Stimulated activated CD8-positive, alpha-beta memory T cell treated with anti-CD3 and anti-CD28 coated beads, Interleukin-2, amount 100 ng/mL, for 1 hour (primary cell): ENCODE results near the gene BLOC1S5.

Source experiments
- DNase-seq, 2 donors: peaks; one replicate each; pipeline ENCODE4 v3.0.0-alpha.2; 2020; ENCODE audit warnings: low read depth in 2 of 2

The BLOC1S5 gene, protein sequence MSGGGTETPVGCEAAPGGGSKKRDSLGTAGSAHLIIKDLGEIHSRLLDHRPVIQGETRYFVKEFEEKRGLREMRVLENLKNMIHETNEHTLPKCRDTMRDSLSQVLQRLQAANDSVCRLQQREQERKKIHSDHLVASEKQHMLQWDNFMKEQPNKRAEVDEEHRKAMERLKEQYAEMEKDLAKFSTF

DNA sequence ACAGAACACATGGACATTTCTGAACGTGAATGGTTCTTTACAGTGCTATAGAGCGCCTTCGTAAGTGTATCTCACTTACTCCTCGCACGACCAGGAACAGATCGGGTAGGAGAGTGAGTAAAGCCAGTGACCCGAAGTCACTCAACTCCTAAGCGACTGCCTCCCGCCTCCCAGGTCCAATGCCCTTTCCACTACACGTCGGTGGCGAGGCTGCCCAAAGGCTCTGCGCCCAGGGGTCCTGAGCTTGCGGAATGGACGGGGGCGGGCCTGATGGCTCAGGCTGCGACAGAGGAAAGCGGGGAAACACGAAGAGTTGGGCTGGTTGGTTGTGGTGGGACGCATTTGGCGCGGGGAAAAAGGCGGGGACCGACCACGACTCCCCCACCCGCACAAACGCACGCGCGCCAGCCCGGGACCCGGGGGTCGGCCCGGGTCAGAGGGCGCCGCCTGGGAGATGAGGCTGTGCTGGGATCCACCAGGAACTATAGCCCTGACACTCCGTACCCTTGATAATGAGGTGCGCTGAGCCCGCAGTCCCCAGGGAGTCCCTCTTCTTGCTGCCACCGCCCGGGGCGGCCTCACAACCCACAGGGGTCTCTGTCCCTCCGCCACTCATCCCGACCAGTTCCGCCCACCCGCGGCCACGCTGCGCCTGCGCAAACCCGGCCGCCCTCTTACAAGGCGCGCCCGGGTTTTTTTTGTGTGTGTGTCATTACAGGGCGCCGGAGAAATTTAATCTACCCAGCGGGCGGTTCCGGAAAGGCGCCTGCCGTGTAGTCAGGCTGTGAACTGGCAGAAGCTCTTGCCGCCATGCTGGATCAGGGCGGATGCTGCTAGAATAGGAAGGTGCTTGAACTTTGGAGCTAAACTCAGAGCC lies at the start of gene BLOC1S5:
Gene BLOC1S5 (minus strand): TSS at position 629 of the 877 bp plus-strand sequence. CDS start 13 bp downstream, at position 616.
- peak; percentile 90 to 95 for DNase-seq

DNA sequence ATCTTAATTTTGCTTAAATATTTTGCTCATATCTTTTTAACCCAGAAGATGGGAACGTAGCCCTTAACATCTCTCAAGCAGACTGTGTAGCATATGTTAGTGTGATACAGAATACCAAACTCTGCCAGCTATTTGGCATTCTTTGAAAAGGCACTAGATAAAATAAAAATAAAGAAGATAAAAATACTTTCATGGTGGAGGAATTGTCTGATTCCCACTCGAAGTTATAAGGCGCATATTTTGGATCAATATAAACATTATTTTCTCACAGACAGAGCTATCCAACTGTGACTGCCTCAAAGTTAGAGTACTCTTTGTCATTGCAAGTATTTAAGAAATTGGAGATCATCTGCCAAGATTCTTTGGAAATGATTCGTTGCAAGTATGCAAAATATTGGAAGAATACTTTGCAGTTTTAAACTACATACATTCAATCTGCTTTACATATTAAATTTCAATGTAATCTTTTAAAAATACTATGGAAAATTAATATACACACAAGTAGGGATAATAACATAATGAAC lies 49.0 kb upstream of the BLOC1S5 start:
- no peak for DNase-seq

GRCh38 chr6:8110725-8111124 lies 46.5 kb upstream of the BLOC1S5 start:
- DNase-seq, result no peak

DNA sequence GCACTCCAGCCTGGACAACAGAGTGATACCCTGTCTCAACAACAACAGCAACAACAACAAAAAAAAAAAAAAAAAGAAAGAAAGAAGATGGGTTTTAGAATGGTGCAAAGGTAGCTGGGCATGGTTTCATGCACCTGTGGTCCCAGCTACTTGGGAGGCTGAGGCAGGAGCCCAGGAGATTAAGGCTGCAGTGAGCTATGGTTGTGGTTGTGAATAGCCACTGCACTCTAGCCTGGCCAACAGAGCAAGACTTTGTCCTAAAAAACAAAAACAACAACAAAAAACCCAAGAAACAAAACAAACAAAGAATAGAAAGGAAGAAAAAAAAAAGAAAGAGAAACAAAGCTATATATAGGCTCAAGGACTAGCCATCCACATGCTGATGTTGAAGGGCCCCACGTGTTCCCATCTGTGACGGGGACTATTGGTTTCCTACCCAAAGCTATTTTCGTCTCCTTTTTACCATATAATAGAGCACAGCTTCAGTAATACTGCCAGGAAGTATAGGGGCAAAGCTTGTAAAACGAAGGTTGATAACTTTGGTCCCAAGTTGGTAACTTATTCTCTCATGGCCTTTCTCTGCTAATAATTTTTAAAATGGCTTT lies 46.0 kb upstream of the BLOC1S5 start:
- no peak for DNase-seq

GRCh38 chr6:8108759-8109539 lies 44.8 kb upstream of the BLOC1S5 start:
- DNase-seq, result no peak

GRCh38 chr6:8108031-8108660 lies 44.0 kb upstream of the BLOC1S5 start:
- no peak for DNase-seq

DNA sequence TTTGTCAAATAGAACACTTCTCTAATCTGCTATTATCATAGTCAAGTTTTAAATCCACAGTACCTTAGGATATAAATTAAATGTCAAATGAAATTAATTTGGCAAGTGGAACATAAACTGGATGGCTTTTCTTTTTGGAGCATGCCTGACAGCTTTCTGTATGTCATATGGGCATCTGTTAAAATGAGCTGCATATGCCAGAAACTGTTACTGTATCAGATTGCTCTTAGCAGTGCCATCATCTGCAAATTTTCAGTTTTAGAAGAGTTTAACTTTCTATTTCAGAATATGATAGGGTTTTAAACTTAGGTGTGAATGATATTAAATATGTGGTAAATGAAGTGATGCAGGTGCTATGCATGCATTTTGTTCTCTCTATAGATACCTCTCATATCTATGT lies 41.6 kb upstream of the BLOC1S5 start:
- no peak for DNase-seq

- DNase-seq, result no peak
Measured at GRCh38 chr6:8103726-8104125, 39.5 kb upstream of the BLOC1S5 start.

GRCh38 chr6:8102122-8102958 lies 38.2 kb upstream of the BLOC1S5 start, which contains the start of gene EEF1E1:
EEF1E1 (minus strand) TSS chr6:8102548; CDS start chr6:8102521, 27 bp downstream.
- peak; percentile 96 to 97 for DNase-seq

DNA sequence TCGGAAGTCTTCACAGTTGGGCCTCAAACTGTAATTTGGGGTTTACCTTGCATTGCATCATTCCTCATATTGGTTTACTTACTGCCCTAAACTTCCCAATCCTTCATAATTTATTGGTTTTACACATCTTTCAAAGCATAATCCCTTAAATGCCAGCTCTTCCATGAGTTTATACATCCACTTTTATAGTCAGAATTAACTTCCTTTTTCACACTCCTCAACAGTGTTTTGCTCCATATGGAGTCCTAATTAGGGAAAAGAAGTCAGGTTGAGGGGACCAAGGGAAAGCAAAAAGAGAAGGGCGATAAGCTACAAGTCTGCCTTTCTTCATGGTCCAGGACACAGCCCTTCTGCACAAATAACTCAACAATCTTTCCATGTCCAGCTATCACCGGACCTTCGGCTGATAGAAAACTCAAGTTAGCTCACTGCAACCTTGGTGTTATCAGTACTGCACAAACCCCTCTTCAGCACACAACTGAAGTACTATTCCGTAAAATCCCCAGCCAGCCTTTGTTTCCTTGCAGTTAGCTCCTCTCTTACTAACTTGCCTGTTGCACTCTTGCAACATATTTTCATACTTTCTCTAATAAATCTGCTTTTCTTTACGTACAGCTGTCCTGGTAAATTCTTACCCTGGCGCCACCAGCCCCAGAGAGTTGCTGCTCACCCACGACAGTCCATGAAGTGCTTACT lies 36.1 kb upstream of the BLOC1S5 start:
- no peak for DNase-seq

DNA sequence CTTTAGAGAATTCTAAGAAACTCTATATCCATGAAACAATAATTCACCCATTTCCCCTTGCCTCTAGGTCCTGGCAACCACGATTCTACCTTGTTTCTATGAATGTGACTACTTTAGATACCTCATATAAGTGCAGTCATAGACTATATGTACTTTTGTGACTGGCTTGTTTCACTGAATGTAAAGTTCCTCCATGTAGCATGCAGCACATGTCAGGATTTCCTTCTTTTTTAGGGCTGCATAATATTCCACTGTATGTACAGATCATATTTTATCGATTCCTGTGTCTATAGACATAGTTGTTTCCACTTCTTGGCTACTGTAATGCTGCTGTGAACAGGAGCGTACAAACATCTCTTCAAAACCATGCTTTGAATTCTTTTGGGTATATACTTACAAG lies 26.5 kb upstream of the BLOC1S5 start:
- DNase-seq, result no peak

GRCh38 chr6:8088886-8089285 lies 24.7 kb upstream of the BLOC1S5 start:
- DNase-seq, result no peak

DNA sequence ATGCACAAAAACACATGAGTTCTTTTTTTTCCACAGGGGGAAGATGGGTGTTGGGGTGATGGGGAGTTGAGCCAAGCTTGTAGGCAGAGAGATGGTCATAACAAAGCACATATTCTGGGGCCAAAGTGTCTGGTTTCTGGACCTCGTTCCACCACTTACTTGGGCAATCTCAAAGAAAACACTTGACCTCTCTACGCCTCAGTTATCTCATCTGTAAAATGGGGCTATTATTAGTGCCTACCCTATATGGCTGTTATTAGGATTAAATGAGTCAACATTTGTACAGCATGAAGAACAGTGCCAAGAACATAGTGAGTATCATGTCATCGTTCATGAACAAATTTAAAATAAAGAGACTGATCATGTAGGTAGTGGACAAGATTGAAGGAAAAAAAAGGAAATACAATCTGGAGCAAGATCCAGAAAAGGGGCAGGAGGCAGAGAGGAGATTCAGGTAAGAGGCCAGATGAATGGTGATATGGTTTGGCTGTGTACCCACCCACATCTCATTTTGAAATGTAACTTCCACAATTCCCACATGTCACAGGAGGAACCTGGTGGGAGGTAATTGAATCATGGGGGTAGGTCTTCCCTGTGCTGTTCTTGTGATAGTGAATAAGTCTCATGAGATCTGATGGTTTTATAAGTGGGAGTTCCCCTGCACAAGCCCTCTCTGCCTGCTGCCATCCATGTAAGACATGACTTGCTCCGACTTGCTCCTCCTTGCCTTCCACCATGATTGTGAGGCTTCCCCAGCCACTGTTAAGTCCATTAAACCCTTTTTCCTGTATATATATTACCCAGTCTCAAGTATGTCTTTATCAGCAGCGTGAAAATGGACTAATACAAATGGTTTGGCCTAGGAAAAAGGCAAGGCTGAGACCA lies 23.9 kb upstream of the BLOC1S5 start:
- DNase-seq, result no peak

DNA sequence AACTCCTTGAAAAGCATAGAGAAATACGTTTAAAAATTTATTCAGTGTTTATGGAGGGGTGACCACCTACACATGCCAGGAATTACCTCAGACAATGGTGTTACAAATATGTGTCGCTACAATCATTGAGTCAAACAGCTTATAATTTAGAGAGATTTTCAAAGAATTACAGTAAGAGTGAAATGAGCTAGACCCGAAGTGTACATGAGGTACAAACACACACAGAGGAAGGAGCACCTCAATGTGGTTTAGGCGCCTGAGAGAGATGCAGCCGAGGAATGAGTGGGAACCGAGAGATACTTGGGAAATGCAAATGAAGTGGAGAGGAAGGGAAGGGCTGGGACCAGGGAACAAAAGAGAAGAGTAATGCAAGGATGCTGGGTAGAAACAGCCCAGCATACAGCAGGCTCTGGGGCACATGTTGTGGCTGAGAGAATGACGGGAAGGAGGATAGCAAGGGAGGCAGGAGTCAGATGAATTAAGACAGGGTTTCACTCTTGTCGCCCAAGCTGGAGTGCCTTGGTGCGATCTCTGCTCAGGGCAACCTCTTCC lies 22.6 kb upstream of the BLOC1S5 start:
- no peak for DNase-seq

DNA sequence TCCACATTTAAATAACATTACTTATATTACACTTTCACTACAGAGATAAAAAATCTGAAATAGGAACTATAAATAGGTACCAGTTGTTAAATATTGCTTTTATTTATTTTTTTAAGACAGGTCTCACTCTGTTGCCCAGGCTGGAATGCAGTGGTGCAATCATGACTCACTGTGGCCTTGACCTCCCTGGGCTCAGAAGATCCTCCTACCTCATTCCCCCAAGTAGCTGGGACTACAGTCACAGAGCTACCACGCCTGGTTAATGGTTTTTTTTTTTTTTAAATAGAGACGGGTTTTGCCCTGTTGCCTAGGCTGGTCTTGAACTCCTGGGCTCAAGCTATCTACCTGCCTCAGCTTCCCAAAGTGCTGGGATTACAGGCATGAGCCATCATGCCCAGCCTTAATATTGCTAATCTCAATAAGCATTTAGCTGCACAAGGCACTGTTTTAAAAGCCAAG lies 20.9 kb upstream of the BLOC1S5 start:
- no peak for DNase-seq

- DNase-seq, result no peak
Measured at GRCh38 chr6:8084586-8084985, 20.4 kb upstream of the BLOC1S5 start.

DNA sequence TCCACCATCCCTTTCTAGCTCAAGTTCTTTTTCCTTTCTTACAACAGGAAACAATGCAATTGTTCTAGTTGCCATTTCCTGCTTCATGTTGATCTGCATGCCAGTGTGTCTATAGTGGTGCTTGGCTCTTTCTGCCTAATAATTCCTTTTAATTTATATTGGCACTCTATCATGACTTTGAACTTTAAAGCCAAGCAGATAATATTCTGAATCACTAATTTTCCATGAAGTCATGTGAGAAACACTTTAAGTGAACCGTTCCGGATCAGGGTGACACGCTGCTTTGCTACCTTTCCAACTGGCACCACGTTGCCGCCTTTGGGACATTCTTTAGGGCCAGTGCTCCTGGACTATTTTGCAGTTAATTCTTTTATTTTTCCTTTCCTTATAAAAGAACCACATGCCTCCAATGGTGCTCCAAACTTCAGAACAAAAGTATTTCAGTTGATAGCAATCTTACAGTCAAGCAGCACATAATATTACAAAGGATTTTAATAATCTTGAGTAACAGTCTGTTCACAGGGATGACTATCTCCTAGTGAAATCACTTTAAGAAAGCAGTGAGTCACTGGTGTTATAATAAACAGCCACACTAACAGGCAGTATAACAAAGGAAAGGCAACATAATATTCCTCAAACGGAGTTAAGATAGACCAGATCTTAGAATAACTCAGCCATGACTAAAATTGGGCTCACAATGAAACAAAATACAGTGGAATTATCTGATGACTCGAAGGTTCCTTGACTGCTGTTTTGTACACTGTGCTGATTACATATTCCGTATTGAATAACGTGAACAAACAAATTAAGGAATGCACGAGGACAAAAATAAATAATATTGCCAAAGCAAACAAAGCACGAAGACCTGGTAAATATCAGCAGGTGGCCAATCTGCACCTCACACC lies 19.0 kb upstream of the BLOC1S5 start:
- no peak for DNase-seq
